HG02759 (cell line): Measurements from ENCODE around the gene ZC3H7A.
"Not testable (repeated sequence)": the region's sequence is repeated elsewhere in the genome, so short reads cannot be mapped to it uniquely, and the experiment has no call there.

ENCODE experiments used
- ATAC-seq: cut with Tn5 transposase; IDR thresholded peaks from one replicate; pipeline ENCODE4 v1.9.1; 2021; ENCODE audit warnings: mild to moderate bottlenecking, moderate library complexity; ENCODE audit not compliant: unreplicated experiment

ZC3H7A gene

DNA sequence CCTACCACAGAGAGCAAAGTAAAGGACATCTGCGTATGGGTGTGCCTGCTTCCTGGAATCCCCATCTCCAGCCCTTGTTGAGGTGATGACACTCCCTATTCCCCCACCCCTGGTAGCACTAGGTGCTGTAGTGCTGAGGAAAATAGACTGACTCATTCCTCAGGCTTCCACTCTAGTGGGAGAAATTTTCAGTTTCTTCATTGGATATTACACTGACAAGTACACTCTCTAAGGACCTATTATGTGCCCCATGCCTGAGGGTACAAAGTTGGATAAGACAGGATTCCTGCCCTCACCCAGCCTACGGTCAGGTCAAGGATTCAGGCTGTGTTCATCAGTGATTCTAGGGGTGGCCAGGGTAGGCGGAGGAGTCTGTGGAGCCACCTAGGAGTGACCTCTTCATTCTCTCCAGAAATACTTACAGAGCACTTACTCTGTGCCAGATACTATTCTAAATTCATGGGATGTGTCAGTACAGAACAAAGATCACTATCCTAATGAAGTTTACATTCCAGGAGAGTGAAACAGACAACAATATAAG is 4.5 kb upstream of the ZC3H7A start:
- ATAC-seq = no peak

DNA sequence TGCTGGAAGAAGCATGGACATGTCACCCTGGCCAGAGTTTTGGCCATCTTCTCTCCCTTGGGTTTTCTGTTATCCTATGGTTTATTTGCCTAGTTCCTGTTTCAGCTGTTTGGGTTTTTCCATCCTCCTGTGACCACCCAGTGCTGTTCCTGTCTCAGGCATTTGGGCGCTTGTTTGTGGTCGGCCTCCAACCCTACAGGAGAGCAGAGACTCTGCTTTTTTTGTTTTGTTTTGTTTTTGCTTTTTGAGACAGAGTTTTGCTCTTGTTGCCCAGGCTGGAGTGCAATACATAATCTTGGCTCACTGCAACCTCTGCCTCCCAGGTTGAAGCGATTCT is 3.3 kb upstream of the ZC3H7A start:
- no peak for ATAC-seq

DNA sequence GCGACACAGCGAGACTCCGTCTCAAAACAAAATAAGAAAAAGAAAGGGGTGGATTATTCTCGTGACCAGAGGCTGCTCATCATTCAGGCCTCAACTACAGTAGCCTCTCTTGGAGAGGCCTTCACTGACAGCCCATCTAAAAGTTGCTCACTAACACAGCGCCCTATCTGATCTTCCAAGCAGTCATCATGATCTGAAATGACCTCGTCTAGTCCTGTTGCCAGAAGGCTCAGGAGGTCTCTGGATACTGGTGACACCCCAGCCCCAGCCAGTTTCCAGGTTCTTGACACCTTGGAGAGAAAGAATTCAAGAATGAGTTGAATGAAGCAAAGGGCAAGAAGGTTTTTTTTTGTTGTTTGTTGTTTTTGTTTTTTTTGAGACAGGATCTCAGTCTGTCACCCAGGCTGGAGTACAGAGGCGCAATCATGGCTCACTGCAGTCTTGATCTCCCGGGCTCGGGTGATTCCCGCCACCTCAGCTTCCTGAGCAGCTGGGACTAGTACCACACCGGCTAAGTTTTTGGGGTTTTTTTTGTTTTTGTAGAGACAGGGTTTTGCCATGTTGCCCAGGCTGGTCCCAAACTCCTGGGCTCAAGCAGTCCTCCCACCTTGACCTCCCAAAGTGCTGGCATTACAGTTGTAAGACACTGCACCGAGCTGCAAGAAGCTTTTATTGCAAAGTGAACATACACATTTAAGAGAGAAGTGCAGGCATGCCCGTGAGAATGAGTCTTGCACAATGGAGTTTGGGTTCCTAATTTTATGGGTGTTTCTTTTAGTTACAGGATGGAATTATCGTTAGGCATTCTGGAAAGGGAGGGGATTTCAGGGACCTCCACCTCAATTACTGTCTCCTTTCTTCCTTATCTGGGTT is 2.7 kb upstream of the ZC3H7A start:
- ATAC-seq = no peak

DNA sequence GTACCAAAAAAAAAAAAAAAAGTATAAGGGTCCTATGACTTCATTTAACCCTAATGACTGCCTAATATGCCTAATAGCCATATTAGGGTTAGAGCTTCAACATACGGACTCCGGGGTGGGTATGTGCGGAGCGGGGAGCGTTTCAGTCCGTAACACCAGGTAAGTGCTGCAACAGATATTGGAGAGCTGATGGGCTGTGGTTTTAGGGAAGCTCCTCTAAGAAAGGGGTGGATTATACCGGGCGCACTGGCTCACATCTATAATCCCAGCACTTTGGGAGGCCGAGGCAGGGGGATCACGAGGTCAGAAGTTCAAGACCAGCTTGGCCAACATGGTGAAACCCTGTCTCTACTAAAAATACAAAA is 1.9 kb upstream of the ZC3H7A start:
- no peak for ATAC-seq

DNA sequence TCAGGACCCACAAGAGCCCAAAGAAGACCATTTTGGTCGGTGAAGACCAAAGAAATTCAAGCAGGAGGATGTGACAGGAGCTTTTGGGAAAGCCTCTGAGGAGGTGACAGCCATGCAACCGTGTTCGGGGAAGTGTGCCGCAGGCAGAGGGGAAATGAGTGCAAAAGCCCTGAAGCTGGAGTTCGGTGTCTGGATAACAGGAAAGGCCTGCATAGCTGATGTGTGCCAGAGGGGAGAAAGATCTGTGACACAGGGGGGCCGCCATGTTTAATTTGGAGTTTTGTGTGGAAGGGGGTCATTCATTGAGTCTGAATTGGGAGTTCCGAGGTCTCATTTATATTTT is 870 bp upstream of the ZC3H7A start:
- no peak for ATAC-seq

DNA sequence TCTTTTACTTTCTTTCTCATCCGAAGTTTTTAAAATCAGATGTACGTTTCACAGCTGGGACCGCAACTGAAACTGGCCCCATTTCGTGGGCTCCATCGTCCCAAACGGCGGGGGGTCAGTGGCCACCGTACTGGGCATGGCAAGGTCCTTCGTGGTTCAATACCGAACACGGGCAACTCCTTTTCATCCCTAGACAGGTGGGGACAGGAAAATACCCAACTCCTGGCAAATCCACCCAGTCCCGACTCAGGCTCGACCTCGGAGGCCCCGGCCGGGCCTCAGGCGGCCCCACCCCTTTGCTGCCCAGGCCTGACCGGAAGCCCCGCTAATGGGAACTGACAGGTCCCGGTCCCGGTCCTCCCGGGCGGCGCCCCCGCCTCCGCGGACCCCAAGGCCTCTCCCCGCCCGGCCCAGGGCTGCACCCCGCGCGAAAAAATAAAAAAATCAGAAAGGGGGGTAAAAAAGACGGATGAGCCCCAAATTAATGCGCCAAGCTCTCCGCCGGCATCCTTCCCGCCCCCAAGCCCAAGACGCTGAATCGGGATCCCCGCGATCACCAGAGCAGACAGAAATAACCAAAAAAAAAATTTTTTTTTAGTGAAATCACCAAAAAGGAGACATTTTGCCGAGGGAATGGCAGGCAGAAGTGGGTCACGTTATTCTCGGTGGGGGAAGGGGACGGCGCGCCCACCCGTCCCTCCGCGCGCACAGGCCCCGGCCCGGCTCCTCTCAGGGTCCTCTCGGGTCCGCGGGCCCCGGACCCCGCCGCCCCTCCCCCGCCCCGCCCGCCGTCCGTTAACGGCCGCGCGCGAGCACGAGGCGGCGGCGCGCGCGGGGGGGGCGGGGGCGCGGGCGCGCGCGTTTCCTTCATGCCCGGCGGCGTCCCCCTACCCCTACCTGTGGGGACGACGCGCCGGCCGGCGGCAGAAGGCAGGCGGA is 562 bp downstream of the ZC3H7A start:
- peak; percentile 9 for ATAC-seq

GRCh38 chr16:11795887-11796226 is 1.2 kb downstream of the ZC3H7A start:
- ATAC-seq = no peak

GRCh38 chr16:11794996-11795886 is 1.8 kb downstream of the ZC3H7A start:
- no peak for ATAC-seq

- ATAC-seq = no peak
Measured at GRCh38 chr16:11794447-11794846, 2.6 kb downstream of the ZC3H7A start.

- no peak for ATAC-seq
Measured at GRCh38 chr16:11793840-11794239, 3.2 kb downstream of the ZC3H7A start.

- ATAC-seq = no peak
Measured at GRCh38 chr16:11792410-11793241, 4.4 kb downstream of the ZC3H7A start.

DNA sequence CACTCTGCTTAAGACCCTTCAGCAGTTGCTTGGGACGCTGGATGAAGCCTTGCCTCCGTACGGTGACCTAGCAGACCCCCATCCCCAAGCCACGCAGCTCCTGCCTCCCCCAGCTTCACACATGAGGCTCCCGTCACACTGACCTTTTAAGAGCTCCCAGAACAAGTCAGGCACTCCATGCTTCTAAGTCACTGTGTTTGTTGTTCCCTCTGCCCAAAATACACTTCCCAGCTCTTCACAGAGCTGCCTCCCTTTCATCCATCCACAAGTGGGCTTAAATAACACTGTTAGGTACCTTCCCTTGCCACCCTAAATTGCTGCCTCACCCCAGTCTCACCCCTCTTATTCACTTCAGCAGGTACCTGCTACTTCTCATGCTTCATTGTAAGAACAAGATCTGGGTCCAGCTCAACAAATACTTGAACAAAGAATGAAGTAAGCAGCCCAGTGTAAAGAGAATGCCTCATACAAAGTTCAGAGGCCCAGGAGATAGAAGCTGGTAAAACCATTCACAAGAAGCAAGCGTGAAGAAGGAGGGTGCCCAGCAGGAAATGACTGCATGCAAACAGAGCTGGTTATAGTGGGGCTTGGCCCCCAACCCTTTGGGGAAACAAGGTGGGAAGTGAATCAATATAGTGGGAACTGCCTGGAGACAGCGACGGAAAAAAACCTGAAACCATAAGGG is 5.8 kb downstream of the ZC3H7A start:
- ATAC-seq = no peak

- ATAC-seq = no peak
Measured at GRCh38 chr16:11788914-11789313, 8.1 kb downstream of the ZC3H7A start.

DNA sequence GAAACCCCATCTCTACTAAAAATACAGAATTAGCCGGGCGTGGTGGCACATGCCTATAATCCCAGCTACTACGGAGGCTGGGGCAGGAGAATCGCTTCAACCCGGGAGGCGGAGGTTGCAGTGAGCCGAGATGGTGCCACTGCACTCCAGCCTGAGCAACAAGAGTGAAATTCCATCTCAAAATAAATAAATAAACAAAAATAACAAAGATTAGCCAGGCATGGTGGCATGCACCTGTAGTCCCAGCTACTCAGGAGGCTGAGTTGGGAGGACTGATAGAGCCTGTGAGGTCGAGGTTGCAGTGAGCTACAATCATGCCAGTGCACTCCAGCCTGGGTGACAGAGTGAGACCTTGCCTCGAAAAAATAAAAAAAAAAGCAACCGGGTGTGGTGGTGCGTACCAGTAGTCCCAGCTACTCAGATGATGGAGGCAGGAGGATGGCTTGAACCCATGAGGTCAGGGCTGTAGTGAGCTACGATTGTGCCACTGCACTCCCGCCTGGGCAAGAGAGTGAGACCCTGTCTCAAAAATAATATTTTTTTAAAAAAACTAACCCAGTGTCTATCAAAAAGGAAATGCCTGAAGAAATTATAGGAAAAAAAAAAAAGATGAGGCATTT is 12.0 kb downstream of the ZC3H7A start:
- ATAC-seq = not testable (repeated sequence)

GRCh38 chr16:11784381-11784780 is 12.7 kb downstream of the ZC3H7A start:
- not testable (repeated sequence) for ATAC-seq

DNA sequence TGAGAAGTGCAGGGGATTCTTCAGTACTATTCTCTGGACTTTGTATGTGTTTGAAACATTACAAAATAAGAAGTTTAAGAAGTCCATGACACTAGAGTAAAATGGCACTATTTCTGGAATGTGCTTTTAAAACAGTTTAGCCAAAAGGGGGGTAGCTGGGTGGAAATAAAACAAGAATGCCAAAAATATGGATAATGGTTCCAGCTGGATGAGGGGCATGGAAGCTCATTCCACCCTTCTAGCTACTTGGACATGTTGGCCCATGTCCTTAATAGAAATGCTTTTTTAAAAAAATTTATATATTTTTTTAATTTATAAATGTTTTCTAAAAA is 13.1 kb downstream of the ZC3H7A start:
- no peak for ATAC-seq

- peak; percentile 71 for ATAC-seq
Measured at GRCh38 chr16:11783319-11784037, 13.6 kb downstream of the ZC3H7A start.

- ATAC-seq = no peak
Measured at GRCh38 chr16:11781773-11782172, 15.3 kb downstream of the ZC3H7A start.
